HG03558 (cell line): ENCODE data around the gene TIPRL.
"Not testable (repeated sequence)": the region's sequence is repeated elsewhere in the genome, so short reads cannot be mapped to it uniquely, and the experiment has no call there.

ENCODE experiments used
- ATAC-seq: cut with Tn5 transposase; IDR thresholded peaks from one replicate; pipeline ENCODE4 v1.9.1; 2021; ENCODE audit warnings: moderate number of reproducible peaks; ENCODE audit not compliant: unreplicated experiment; ENCODE audit errors: extremely low read depth

Gene TIPRL

GRCh38 chr1:168207673-168208072, 28.9 kb downstream of the TIPRL start:
- not testable (repeated sequence) for ATAC-seq

- ATAC-seq, result no peak
These were observed 31.6 kb downstream of the TIPRL start for GRCh38 chr1:168210312-168210711.

- no peak for ATAC-seq
These were observed 34.6 kb downstream of the TIPRL start for GRCh38 chr1:168213349-168213748.

GRCh38 chr1:168216171-168216570, 37.4 kb downstream of the TIPRL start:
- ATAC-seq, result no peak

GRCh38 chr1:168217664-168218063, 38.9 kb downstream of the TIPRL start:
- ATAC-seq, result no peak

- no peak for ATAC-seq
These were observed 39.9 kb downstream of the TIPRL start for GRCh38 chr1:168218658-168219057.

GRCh38 chr1:168220470-168220871, 41.7 kb downstream of the TIPRL start:
- ATAC-seq, result no peak

- no peak for ATAC-seq
These were observed 42.5 kb downstream of the TIPRL start for GRCh38 chr1:168221275-168221674.

GRCh38 chr1:168223261-168223660, 44.5 kb downstream of the TIPRL start:
- ATAC-seq, result no peak

GRCh38 chr1:168223681-168224540, 45.1 kb downstream of the TIPRL start:
- ATAC-seq, result no peak

GRCh38 chr1:168224991-168225390, 46.2 kb downstream of the TIPRL start:
- ATAC-seq, result no peak

- peak; percentile 40 for ATAC-seq
These were observed 46.9 kb downstream of the TIPRL start, which contains the start of gene SFT2D2 for GRCh38 chr1:168225476-168226190. SFT2D2 (plus strand) TSS chr1:168226004; CDS start chr1:168226080, 76 bp downstream.

GRCh38 chr1:168227620-168228019, 48.9 kb downstream of the TIPRL start:
- ATAC-seq, result no peak

- ATAC-seq, result no peak
These were observed 51.1 kb downstream of the TIPRL start for GRCh38 chr1:168229893-168230292.

GRCh38 chr1:168230709-168231108, 51.9 kb downstream of the TIPRL start:
- ATAC-seq, result no peak

GRCh38 chr1:168234846-168235547, 56.2 kb downstream of the TIPRL start:
- ATAC-seq, result no peak

GRCh38 chr1:168235548-168235885, 56.8 kb downstream of the TIPRL start:
- ATAC-seq, result no peak

GRCh38 chr1:168235937-168236336, 57.2 kb downstream of the TIPRL start:
- ATAC-seq, result no peak

- ATAC-seq, result no peak
These were observed 58.3 kb downstream of the TIPRL start for GRCh38 chr1:168236836-168237611.

- no peak for ATAC-seq
These were observed 64.4 kb downstream of the TIPRL start for GRCh38 chr1:168243198-168243597.
